Loucy (cell line): Measurements from ENCODE around the gene BSN.

Source experiments
- EZH2phosphoT487 ChIP-seq: fragments of 200-600 bp; IDR thresholded peaks from 2 replicates; pipeline ENCODE4 v1.6.1; 2018; ENCODE audit warnings: antibody characterized with exemption, mild to moderate bottlenecking, moderate library complexity, borderline replicate concordance
- TF ChIP-seq, protein P1 (sequence below): fragments of 200-600 bp; sonication (generic); conservative IDR thresholded peaks from 2 replicates; pipeline ENCODE4 v1.5.1; 2014; ENCODE audit warnings: mild to moderate bottlenecking, antibody characterized with exemption, low read length

GRCh38 chr3:49523756-49524747 is 30.2 kb upstream of the BSN start:
- TF ChIP-seq, protein P1, sequence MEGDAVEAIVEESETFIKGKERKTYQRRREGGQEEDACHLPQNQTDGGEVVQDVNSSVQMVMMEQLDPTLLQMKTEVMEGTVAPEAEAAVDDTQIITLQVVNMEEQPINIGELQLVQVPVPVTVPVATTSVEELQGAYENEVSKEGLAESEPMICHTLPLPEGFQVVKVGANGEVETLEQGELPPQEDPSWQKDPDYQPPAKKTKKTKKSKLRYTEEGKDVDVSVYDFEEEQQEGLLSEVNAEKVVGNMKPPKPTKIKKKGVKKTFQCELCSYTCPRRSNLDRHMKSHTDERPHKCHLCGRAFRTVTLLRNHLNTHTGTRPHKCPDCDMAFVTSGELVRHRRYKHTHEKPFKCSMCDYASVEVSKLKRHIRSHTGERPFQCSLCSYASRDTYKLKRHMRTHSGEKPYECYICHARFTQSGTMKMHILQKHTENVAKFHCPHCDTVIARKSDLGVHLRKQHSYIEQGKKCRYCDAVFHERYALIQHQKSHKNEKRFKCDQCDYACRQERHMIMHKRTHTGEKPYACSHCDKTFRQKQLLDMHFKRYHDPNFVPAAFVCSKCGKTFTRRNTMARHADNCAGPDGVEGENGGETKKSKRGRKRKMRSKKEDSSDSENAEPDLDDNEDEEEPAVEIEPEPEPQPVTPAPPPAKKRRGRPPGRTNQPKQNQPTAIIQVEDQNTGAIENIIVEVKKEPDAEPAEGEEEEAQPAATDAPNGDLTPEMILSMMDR = no peak
- no peak for TF ChIP-seq EZH2phosphoT487
